ENCODE results near the gene OBP2B.

DNA sequence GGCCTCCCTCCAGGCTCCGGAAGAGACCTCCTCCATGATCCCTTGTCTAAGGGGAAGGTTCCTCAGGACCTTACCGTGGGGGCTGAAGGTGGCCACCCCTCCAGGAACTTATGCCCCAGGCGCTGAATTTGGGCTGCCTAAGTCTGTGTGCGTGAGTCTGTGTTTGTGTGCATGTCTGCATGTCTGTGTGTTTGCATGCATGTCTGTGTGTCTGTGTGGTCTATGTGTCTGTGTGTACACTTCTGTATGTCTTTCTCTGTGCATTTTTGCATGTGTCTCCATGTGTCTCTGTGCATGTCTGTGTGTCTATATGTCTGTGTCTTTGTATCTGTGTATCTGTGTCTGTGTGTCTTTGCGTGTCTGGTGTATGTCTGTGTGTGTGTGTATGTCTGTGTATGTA, 45.4 kb upstream of the OBP2B start:
- TF ChIP-seq, protein P1, sequence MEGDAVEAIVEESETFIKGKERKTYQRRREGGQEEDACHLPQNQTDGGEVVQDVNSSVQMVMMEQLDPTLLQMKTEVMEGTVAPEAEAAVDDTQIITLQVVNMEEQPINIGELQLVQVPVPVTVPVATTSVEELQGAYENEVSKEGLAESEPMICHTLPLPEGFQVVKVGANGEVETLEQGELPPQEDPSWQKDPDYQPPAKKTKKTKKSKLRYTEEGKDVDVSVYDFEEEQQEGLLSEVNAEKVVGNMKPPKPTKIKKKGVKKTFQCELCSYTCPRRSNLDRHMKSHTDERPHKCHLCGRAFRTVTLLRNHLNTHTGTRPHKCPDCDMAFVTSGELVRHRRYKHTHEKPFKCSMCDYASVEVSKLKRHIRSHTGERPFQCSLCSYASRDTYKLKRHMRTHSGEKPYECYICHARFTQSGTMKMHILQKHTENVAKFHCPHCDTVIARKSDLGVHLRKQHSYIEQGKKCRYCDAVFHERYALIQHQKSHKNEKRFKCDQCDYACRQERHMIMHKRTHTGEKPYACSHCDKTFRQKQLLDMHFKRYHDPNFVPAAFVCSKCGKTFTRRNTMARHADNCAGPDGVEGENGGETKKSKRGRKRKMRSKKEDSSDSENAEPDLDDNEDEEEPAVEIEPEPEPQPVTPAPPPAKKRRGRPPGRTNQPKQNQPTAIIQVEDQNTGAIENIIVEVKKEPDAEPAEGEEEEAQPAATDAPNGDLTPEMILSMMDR (IDR thresholded peaks at IDR 0.05; ENCODE audit: insufficient read depth, low read length, poor library complexity, severe bottlenecking) = no peak
- no peak for TF ChIP-seq EZH2phosphoT487 (conservative IDR thresholded peaks at IDR 0.05; ENCODE audit: low read length)
